ENCODE measurements around the gene PARD3. TPM values are rescaled to one million over a fixed set of nuclear protein-coding genes. Genes with fewer than 3 reads are reported as not detected.

Gene PARD3
- total RNA-seq, 1 donor from 2014 or later: 35.4 TPM

DNA sequence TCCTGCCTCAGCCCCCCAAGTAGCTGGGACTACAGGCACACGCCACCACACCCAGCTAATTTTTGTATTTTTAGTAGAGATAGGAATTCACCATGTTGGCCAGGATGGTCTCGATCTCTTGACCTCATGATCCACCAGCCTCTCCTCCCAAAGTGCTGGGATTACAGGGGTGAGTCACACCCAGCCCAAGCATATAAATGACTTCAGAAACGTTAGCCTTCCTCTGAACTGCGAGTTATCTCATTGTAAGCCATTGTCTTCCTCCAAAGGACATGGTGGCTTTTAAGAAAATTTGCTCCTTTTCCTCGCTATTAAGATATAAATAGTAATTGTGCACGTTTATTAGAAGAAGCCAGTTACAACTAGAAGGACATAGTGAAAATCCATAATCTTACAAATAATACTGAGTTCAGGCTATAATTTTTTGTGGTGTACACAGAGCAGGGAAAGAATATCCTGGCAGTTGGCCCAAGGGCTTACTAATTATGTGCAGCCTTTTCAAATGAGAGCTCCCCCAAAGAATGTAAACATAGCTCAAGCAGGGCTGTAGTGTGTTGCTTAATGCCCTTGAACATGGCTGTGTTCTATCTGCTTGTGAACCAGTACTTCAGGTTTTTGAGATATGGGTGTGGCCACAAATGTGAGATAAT lies 495.8 kb downstream of the PARD3 start:
- H3K4me3 ChIP-seq (ENCODE audit: insufficient read depth, low read depth, low read length): no peak overlapping the region
- no peak overlapping the region for H2AFZ ChIP-seq (ENCODE audit: low read depth, low read length)
- Mint-ChIP-seq H3K27ac (ENCODE audit: unreplicated experiment) (no peak overlapping the region), H3K4me3 (ENCODE audit: unreplicated experiment) (no peak overlapping the region), H3K4me1 (ENCODE audit: low read depth, unreplicated experiment) (peaks cover 21% of the 10 kb centered on the region), H3K36me3 (ENCODE audit: low read depth, unreplicated experiment) (peaks cover 5% of the 10 kb centered on the region), H3K27me3 (ENCODE audit: low read depth, unreplicated experiment) (no peaks in the 10 kb centered on the region), H3K9me3 (ENCODE audit: unreplicated experiment) (no peaks in the 10 kb centered on the region)
- H3K79me2 ChIP-seq (ENCODE audit: insufficient read depth, low read length): no peaks in the 10 kb centered on the region
- H3K27me3 ChIP-seq (ENCODE audit: insufficient read depth, low read length): no peaks in the 10 kb centered on the region
- TF ChIP-seq, protein P1, sequence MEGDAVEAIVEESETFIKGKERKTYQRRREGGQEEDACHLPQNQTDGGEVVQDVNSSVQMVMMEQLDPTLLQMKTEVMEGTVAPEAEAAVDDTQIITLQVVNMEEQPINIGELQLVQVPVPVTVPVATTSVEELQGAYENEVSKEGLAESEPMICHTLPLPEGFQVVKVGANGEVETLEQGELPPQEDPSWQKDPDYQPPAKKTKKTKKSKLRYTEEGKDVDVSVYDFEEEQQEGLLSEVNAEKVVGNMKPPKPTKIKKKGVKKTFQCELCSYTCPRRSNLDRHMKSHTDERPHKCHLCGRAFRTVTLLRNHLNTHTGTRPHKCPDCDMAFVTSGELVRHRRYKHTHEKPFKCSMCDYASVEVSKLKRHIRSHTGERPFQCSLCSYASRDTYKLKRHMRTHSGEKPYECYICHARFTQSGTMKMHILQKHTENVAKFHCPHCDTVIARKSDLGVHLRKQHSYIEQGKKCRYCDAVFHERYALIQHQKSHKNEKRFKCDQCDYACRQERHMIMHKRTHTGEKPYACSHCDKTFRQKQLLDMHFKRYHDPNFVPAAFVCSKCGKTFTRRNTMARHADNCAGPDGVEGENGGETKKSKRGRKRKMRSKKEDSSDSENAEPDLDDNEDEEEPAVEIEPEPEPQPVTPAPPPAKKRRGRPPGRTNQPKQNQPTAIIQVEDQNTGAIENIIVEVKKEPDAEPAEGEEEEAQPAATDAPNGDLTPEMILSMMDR (IDR thresholded peaks at IDR 0.05; ENCODE audit: insufficient read depth, low read depth, low read length): no peak
- TF ChIP-seq EZH2 (IDR thresholded peaks at IDR 0.05; ENCODE audit: insufficient read depth, low read length): no peak
- no peak overlapping the region for H3K27ac ChIP-seq (ENCODE audit: low read depth, low read length)
- no peak overlapping the region for H3K9ac ChIP-seq (ENCODE audit: low read length)
- DNase-seq (ENCODE audit: low read depth) (peak; percentile 87), FAIRE-seq (peak; percentile 89)
- H3K4me1 ChIP-seq (ENCODE audit: insufficient read depth, low read length): peaks cover 4% of the 10 kb centered on the region
- H3K4me2 ChIP-seq (ENCODE audit: low read length): no peak overlapping the region
- H3K36me3 ChIP-seq (ENCODE audit: insufficient read depth, low read length): no peaks in the 10 kb centered on the region
- no peaks in the 10 kb centered on the region for H4K20me1 ChIP-seq (ENCODE audit: insufficient read depth, low read length)
- H3K9me3 ChIP-seq (ENCODE audit: insufficient read depth, low read depth, low read length): no peaks in the 10 kb centered on the region

DNA sequence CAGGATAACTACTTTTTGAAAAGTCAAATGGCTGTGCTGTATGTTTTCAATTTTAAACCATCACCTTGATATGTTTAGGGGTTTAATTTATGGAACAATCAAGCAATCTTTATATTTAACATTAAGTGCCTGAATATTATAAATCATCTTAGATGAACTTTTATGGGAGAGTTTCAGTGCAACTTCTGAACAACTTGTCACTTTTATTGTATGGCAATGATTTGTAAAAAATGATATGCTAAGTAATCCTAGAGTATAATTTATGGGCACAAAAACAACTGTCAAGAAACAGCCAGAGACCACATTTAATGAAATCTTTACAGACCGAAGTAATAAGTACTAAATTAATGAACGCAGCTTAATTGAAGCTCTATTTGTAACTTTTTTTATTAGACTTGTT lies 498.9 kb downstream of the PARD3 start:
- no peaks in the 10 kb centered on the region for H3K27me3 ChIP-seq (ENCODE audit: insufficient read depth, low read length)
- no peak overlapping the region for H3K4me3 ChIP-seq (ENCODE audit: insufficient read depth, low read depth, low read length)
- H3K36me3 Mint-ChIP-seq (ENCODE audit: low read depth, unreplicated experiment): peaks cover 5% of the 10 kb centered on the region
- H4K20me1 ChIP-seq (ENCODE audit: insufficient read depth, low read length): no peaks in the 10 kb centered on the region
- TF ChIP-seq, protein P1 (IDR thresholded peaks at IDR 0.05; ENCODE audit: insufficient read depth, low read depth, low read length): no peak
- no peak for TF ChIP-seq EZH2 (IDR thresholded peaks at IDR 0.05; ENCODE audit: insufficient read depth, low read length)
- H3K4me3 Mint-ChIP-seq (ENCODE audit: unreplicated experiment): no peak overlapping the region
- H3K4me2 ChIP-seq (ENCODE audit: low read length): no peak overlapping the region
- no peaks in the 10 kb centered on the region for H3K9me3 Mint-ChIP-seq (ENCODE audit: unreplicated experiment)
- H3K4me1 ChIP-seq (ENCODE audit: insufficient read depth, low read length): no peaks in the 10 kb centered on the region
- no peaks in the 10 kb centered on the region for H3K27me3 Mint-ChIP-seq (ENCODE audit: low read depth, unreplicated experiment)
- H3K27ac Mint-ChIP-seq (ENCODE audit: unreplicated experiment): no peak overlapping the region
- no peak overlapping the region for H3K27ac ChIP-seq (ENCODE audit: low read depth, low read length)
- no peaks in the 10 kb centered on the region for H3K36me3 ChIP-seq (ENCODE audit: insufficient read depth, low read length)
- peaks cover 11% of the 10 kb centered on the region for H3K4me1 Mint-ChIP-seq (ENCODE audit: low read depth, unreplicated experiment)
- no peaks in the 10 kb centered on the region for H3K9me3 ChIP-seq (ENCODE audit: insufficient read depth, low read depth, low read length)
- no peak for FAIRE-seq
- H3K9ac ChIP-seq (ENCODE audit: low read length): no peak overlapping the region
- no peaks in the 10 kb centered on the region for H3K79me2 ChIP-seq (ENCODE audit: insufficient read depth, low read length)
- DNase-seq (ENCODE audit: low read depth): no peak
- H2AFZ ChIP-seq (ENCODE audit: low read depth, low read length): no peak overlapping the region

DNA sequence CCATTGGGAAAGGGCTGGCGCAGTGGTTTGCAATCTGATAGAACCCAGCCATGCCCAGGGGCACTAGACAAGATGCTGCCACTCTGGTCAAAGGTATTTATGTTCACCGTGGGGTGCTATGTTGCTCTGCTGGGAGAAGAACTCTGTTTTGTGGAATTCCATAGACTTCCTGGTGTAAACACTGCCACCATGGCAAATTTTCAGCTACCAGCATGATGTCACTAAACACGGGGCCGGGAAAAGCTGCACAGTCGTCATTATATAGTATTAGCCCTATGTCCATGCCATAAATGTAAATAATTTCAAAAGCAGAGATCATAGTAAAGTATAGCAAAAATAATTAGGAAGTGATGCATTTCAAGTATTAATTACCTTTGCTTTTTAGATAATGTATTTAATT lies 500.6 kb downstream of the PARD3 start:
- no peaks in the 10 kb centered on the region for H3K36me3 ChIP-seq (ENCODE audit: insufficient read depth, low read length)
- H2AFZ ChIP-seq (ENCODE audit: low read depth, low read length): no peak overlapping the region
- Mint-ChIP-seq H3K36me3 (ENCODE audit: low read depth, unreplicated experiment) (peaks cover 5% of the 10 kb centered on the region), H3K27ac (ENCODE audit: unreplicated experiment) (no peak overlapping the region), H3K4me3 (ENCODE audit: unreplicated experiment) (no peak overlapping the region), H3K27me3 (ENCODE audit: low read depth, unreplicated experiment) (no peaks in the 10 kb centered on the region), H3K9me3 (ENCODE audit: unreplicated experiment) (no peaks in the 10 kb centered on the region), H3K4me1 (ENCODE audit: low read depth, unreplicated experiment) (peaks cover 9% of the 10 kb centered on the region)
- no peak overlapping the region for H3K4me3 ChIP-seq (ENCODE audit: insufficient read depth, low read depth, low read length)
- no peaks in the 10 kb centered on the region for H3K27me3 ChIP-seq (ENCODE audit: insufficient read depth, low read length)
- H3K9ac ChIP-seq (ENCODE audit: low read length): no peak overlapping the region
- no peak overlapping the region for H3K4me2 ChIP-seq (ENCODE audit: low read length)
- no peaks in the 10 kb centered on the region for H3K4me1 ChIP-seq (ENCODE audit: insufficient read depth, low read length)
- FAIRE-seq: no peak
- no peaks in the 10 kb centered on the region for H3K79me2 ChIP-seq (ENCODE audit: insufficient read depth, low read length)
- TF ChIP-seq, protein P1 (IDR thresholded peaks at IDR 0.05; ENCODE audit: insufficient read depth, low read depth, low read length): no peak
- TF ChIP-seq EZH2 (IDR thresholded peaks at IDR 0.05; ENCODE audit: insufficient read depth, low read length): no peak
- H3K9me3 ChIP-seq (ENCODE audit: insufficient read depth, low read depth, low read length): no peaks in the 10 kb centered on the region
- H4K20me1 ChIP-seq (ENCODE audit: insufficient read depth, low read length): no peaks in the 10 kb centered on the region
- DNase-seq (ENCODE audit: low read depth): no peak
- H3K27ac ChIP-seq (ENCODE audit: low read depth, low read length): no peak overlapping the region

All from astrocyte (in vitro differentiated cells and primary cell).